ENCODE measurements around the gene HDAC4.

HDAC4 gene

GRCh38 chr2:239015218-239015900 is 385.5 kb downstream of the HDAC4 start:
- TF ChIP-seq, protein P1, sequence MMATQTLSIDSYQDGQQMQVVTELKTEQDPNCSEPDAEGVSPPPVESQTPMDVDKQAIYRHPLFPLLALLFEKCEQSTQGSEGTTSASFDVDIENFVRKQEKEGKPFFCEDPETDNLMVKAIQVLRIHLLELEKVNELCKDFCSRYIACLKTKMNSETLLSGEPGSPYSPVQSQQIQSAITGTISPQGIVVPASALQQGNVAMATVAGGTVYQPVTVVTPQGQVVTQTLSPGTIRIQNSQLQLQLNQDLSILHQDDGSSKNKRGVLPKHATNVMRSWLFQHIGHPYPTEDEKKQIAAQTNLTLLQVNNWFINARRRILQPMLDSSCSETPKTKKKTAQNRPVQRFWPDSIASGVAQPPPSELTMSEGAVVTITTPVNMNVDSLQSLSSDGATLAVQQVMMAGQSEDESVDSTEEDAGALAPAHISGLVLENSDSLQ (IDR thresholded peaks at IDR 0.05): no peak
- TF ChIP-seq FOXM1 (IDR thresholded peaks at IDR 0.05; ENCODE audit: borderline replicate concordance) (no peak), BHLHE40 (IDR thresholded peaks at IDR 0.05; ENCODE audit: borderline replicate concordance) (no peak), FOXA1 (IDR thresholded peaks at IDR 0.05) (no peak)
- ChIA-PET POLR2A (no interaction called here), CTCF (no interaction called here)
- no peak for DNase-seq (ENCODE audit: extremely low spot score)

DNA sequence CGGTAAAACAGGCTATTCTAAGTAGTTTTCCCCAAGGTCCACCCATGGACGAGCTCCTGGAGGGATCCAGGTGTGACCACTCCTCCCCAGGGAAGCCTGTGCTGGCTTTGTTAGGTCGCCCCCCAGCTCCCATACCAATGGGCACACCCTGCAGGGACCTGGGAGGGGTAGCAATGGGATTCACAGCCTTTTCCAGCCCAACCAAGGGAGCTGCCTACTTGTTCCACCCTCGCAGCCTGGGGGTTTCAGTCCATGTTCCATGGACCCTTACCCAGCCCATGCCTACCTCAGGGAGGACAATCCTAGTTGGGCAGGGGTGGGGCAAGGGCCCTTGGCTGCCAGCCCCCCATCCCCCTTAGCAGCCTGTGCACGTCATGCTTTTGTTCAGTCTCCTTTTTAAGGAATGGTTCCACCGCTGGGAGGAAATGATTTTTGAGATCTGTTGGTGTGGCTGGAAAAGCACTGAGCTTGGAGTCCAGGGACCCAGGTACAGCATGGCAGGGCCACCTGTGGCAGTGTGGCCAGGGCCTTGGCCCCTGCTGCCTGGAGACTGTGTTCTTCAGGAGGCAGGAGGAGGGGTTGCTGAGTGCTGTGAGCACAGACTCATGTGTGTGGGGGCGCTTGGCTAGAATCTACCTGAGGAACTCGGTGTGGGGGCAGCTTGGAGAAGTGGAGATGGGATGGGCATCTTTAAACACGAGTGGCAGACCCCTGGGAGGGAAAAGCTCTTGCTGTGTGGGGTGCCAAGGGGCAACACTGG is 386.2 kb downstream of the HDAC4 start:
- DNase-seq (ENCODE audit: extremely low spot score): no peak
- TF ChIP-seq TARDBP (IDR thresholded peaks at IDR 0.05) (no peak), BHLHE40 (IDR thresholded peaks at IDR 0.05; ENCODE audit: borderline replicate concordance) (no peak), ZNF384 (IDR thresholded peaks at IDR 0.05) (no peak), HDGF (IDR thresholded peaks at IDR 0.05; ENCODE audit: borderline replicate concordance) (no peak), LEF1 (IDR thresholded peaks at IDR 0.05; ENCODE audit: borderline replicate concordance) (no peak), L3MBTL2 (conservative IDR thresholded peaks at IDR 0.05) (no peak), FOXA1 (IDR thresholded peaks at IDR 0.05) (no peak), SUZ12 (IDR thresholded peaks at IDR 0.05) (no peak), FOXK2 (IDR thresholded peaks at IDR 0.05) (no peak)
- TF ChIP-seq, protein P1 (IDR thresholded peaks at IDR 0.05): no peak
- POLR2A ChIA-PET: no interaction called here
- CTCF ChIA-PET: no interaction called here

DNA sequence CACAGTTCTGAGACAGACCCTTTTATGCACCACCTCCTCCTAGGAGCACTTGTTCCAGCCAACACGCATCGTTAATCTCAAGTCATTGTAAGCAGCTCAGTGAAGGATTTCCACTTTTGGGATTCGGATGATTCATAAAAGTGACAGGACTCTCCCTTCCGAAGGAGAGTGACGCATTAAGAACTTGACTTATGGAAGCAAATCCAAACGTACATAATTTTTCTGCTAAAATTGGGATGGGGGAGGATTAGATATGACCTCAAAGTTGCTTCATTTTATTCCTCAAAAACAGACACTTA is 387.2 kb downstream of the HDAC4 start:
- ChIA-PET POLR2A (no interaction called here), CTCF (no interaction called here)
- no peak for DNase-seq (ENCODE audit: extremely low spot score)
- TF ChIP-seq SP1 (IDR thresholded peaks at IDR 0.05) (no peak), HDGF (IDR thresholded peaks at IDR 0.05; ENCODE audit: borderline replicate concordance) (no peak), FOXK2 (IDR thresholded peaks at IDR 0.05) (no peak), ELF4 (IDR thresholded peaks at IDR 0.05) (no peak), ZNF384 (IDR thresholded peaks at IDR 0.05) (no peak), BHLHE40 (IDR thresholded peaks at IDR 0.05; ENCODE audit: borderline replicate concordance) (no peak), SUZ12 (IDR thresholded peaks at IDR 0.05) (no peak), NFRKB (IDR thresholded peaks at IDR 0.05) (no peak), ARNT (IDR thresholded peaks at IDR 0.05) (no peak), TARDBP (IDR thresholded peaks at IDR 0.05) (no peak), LEF1 (IDR thresholded peaks at IDR 0.05; ENCODE audit: borderline replicate concordance) (no peak), FOXM1 (IDR thresholded peaks at IDR 0.05; ENCODE audit: borderline replicate concordance) (no peak)
- TF ChIP-seq, protein P1 (IDR thresholded peaks at IDR 0.05): no peak

GRCh38 chr2:239012936-239013677 is 387.7 kb downstream of the HDAC4 start:
- DNase-seq (ENCODE audit: extremely low spot score): no peak
- POLR2A ChIA-PET: no interaction called here
- CTCF ChIA-PET: no interaction called here
- TF ChIP-seq BHLHE40 (IDR thresholded peaks at IDR 0.05; ENCODE audit: borderline replicate concordance): no peak
- no peak for TF ChIP-seq NFRKB (IDR thresholded peaks at IDR 0.05)
- no peak for TF ChIP-seq ZNF384 (IDR thresholded peaks at IDR 0.05)
- TF ChIP-seq FOXM1 (IDR thresholded peaks at IDR 0.05; ENCODE audit: borderline replicate concordance): no peak
- no peak for TF ChIP-seq L3MBTL2 (conservative IDR thresholded peaks at IDR 0.05)
- no peak for TF ChIP-seq LEF1 (IDR thresholded peaks at IDR 0.05; ENCODE audit: borderline replicate concordance)
- no peak for TF ChIP-seq ELF4 (IDR thresholded peaks at IDR 0.05)
- TF ChIP-seq CTBP1 (IDR thresholded peaks at IDR 0.05; ENCODE audit: borderline replicate concordance): no peak
- TF ChIP-seq FOXA1 (IDR thresholded peaks at IDR 0.05): no peak
- no peak for TF ChIP-seq ARNT (IDR thresholded peaks at IDR 0.05)
- TF ChIP-seq SP1 (IDR thresholded peaks at IDR 0.05): no peak
- TF ChIP-seq SUZ12 (IDR thresholded peaks at IDR 0.05): no peak
- no peak for TF ChIP-seq HDGF (IDR thresholded peaks at IDR 0.05; ENCODE audit: borderline replicate concordance)

- CTCF ChIA-PET: no interaction called here
- no peak for DNase-seq (ENCODE audit: extremely low spot score)
- POLR2A ChIA-PET: no interaction called here
- TF ChIP-seq HDGF (IDR thresholded peaks at IDR 0.05; ENCODE audit: borderline replicate concordance): no peak
- no peak for TF ChIP-seq CTBP1 (IDR thresholded peaks at IDR 0.05; ENCODE audit: borderline replicate concordance)
- TF ChIP-seq FOXM1 (IDR thresholded peaks at IDR 0.05; ENCODE audit: borderline replicate concordance): no peak
- TF ChIP-seq SP1 (IDR thresholded peaks at IDR 0.05): no peak
- no peak for TF ChIP-seq NFRKB (IDR thresholded peaks at IDR 0.05)
- no peak for TF ChIP-seq SUZ12 (IDR thresholded peaks at IDR 0.05)
- TF ChIP-seq FOXK2 (IDR thresholded peaks at IDR 0.05): no peak
- no peak for TF ChIP-seq FOXA1 (IDR thresholded peaks at IDR 0.05)
- TF ChIP-seq, protein P1 (IDR thresholded peaks at IDR 0.05): no peak
- TF ChIP-seq ARNT (IDR thresholded peaks at IDR 0.05): no peak
- no peak for TF ChIP-seq BHLHE40 (IDR thresholded peaks at IDR 0.05; ENCODE audit: borderline replicate concordance)
- TF ChIP-seq ELF4 (IDR thresholded peaks at IDR 0.05): no peak
- no peak for TF ChIP-seq LEF1 (IDR thresholded peaks at IDR 0.05; ENCODE audit: borderline replicate concordance)
Measured at GRCh38 chr2:239012228-239012627, 388.6 kb downstream of the HDAC4 start.

Data from HEK293T (cell line).